LNCAP (cell line): ENCODE measurements around the gene DCAF15.

ENCODE experiments used
- CTCF ChIP-seq: fragments of 450-650 bp; IDR thresholded peaks from 2 replicates; pipeline ENCODE4 v1.5.1; 2017; ENCODE audit warnings: mild to moderate bottlenecking

Gene DCAF15

GRCh38 chr19:13989487-13989886 lies 37.2 kb downstream of the DCAF15 start:
- no peak for TF ChIP-seq CTCF

GRCh38 chr19:13990085-13990484 lies 37.8 kb downstream of the DCAF15 start:
- TF ChIP-seq CTCF: no peak

GRCh38 chr19:13992025-13992424 lies 39.7 kb downstream of the DCAF15 start:
- TF ChIP-seq CTCF: no peak

- no peak for TF ChIP-seq CTCF
Measured at GRCh38 chr19:13993590-13994300, 41.4 kb downstream of the DCAF15 start.

GRCh38 chr19:13995017-13995728 lies 42.9 kb downstream of the DCAF15 start:
- no peak for TF ChIP-seq CTCF

GRCh38 chr19:13995878-13996765 lies 43.8 kb downstream of the DCAF15 start:
- TF ChIP-seq CTCF: no peak

GRCh38 chr19:13996928-13997630 lies 44.8 kb downstream of the DCAF15 start:
- TF ChIP-seq CTCF: no peak
